Activated T-cell treated with anti-CD3 and anti-CD28 coated beads for 24 hours (primary cell): ENCODE data around the gene SSH2.
A peak's percentile ranks its signal among the peaks of the same experiment; 100 is the strongest.

Experiments
- DNase-seq: peaks from one replicate; pipeline ENCODE4 v3.0.0-alpha.2; 2020; ENCODE audit warnings: low read depth

Gene SSH2

GRCh38 chr17:29777663-29778062 is 152.4 kb downstream of the SSH2 start:
- no peak for DNase-seq

DNA sequence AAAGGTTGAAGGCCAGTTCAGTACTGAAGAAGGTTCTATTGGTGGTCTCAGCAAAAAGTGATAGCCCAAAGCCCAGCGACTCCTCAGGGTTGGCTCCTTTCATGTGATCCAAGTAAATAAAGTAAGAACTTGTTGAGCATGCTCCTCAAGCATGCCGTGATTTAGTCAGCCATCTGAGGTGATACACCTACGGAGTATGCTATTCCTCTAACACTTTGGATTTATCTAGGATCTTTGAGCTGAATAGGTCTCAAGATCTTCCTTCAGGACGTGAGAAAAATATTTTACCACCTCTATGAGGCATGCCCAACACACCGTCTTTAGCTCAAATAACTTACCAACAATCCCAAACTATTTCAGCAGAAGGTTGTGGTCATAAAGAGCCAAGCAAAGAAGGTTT is 154.0 kb downstream of the SSH2 start:
- no peak for DNase-seq

- DNase-seq = no peak
Observed at GRCh38 chr17:29772981-29773380, 157.0 kb downstream of the SSH2 start.

GRCh38 chr17:29771546-29771945 is 158.5 kb downstream of the SSH2 start:
- no peak for DNase-seq

DNA sequence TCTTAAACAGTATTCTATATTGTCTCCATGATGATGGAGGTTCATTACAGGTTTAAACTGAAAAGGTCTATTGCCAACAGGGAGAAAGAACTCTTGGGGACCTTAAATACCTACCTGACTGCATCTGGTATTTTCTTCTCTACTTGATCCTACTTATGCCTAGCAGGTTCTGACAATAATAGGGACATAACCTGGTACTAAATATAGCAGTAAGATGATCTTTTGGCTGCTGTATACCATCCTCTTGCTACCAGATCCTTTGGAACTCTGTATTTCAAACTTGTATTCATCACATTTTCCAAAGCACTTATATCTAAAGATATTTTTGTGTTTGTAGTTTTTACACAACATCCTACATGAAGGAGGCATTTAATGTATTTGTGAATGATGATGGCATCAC is 160.8 kb downstream of the SSH2 start:
- DNase-seq = no peak

DNA sequence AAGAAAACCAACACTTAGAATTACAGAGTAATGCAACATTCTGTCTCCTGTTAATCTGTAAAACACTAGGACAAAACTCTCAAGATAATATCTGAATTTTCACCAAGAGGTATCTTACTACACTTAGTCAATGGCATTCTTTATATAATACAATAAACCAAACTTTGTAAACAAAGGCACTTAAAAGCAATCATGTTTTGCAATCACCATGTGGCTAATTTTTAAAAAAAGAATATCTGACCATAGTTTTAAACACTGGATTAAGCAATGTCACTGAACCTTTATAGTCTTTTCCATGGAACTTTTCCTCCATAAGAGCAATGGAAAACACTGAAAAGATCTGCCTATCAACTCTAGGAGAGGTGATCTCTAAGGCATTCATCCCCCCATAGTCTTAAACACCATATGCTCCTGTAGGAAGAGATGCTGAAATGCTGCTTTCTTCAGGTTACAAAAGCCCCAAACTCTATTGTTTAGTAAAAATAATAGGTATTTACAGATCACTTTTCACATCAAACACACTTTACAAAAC is 163.2 kb downstream of the SSH2 start:
- no peak for DNase-seq

DNA sequence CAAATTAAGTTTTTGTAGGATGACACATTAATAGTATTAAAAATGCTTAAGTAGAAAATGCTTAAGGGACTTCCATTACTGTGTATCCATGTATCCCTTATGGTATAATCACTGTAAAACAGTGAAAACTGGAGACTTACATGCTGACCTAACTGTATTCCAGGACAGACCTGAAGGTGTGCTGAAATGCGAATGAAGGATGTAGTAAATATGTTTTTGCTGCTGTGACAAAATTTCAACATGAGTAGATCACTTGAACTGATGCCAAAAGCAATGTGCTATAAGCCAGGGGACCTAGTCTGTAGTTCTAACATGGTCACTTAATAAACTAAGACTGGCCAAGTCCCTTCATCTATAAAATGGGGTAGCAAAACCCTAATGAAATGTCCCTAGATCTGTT is 165.3 kb downstream of the SSH2 start:
- DNase-seq = no peak

- no peak for DNase-seq
Observed at GRCh38 chr17:29764217-29764616, 165.8 kb downstream of the SSH2 start.

DNA sequence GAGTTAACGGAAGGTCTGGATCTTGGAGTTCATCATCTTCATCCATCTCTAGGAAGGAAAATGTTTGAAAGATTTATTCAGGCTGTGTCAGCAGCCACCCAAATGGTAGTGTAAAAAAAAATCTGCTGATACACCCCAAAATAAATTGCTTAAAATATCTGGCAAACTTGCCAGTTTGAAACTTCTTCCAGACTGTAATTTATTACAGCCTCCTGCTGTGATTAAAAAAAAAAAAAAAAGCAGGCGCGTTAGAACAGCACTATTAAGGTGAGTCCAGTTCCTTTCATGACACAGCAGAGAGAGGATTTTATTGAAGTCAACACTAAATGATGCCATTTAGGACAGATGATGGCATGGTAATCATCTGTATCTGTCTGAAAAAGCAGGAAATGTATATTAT is 166.8 kb downstream of the SSH2 start:
- DNase-seq = no peak

DNA sequence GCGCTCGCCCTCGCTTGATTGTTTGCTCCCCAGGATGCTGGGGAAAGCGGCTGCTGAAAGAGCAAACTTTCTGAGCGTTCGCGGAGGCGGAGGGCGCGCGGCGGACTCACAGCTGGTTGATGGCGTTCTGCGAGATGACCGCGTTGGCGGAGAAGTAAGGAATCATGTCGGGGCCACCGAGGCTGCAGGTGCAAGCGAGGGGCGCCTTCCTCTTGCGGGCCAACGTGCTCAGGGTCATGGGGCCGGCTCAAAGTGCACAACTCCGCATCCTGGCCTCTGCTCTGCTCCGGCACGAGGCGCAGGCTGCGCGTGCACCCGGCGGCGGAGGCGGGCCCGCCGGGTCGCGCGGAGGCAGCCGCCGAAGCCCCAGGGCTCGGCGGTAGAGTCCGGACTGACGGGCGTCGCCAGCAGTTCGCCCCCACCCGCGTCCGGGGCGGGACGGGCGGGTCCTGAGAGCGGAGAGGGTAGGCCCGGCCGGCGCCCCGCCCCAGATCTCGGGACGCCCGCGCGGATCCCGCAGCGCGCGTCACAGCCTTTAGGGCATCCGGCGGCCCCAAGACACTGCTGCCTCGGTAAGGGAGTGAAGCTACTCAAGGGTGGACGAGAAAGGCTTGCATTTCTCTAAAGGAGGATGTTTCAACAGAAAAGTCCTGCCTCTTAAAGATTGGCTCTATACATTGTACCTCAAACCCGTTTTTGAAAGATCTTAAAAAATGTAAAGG is 168.8 kb downstream of the SSH2 start:
- DNase-seq = peak; percentile 89

DNA sequence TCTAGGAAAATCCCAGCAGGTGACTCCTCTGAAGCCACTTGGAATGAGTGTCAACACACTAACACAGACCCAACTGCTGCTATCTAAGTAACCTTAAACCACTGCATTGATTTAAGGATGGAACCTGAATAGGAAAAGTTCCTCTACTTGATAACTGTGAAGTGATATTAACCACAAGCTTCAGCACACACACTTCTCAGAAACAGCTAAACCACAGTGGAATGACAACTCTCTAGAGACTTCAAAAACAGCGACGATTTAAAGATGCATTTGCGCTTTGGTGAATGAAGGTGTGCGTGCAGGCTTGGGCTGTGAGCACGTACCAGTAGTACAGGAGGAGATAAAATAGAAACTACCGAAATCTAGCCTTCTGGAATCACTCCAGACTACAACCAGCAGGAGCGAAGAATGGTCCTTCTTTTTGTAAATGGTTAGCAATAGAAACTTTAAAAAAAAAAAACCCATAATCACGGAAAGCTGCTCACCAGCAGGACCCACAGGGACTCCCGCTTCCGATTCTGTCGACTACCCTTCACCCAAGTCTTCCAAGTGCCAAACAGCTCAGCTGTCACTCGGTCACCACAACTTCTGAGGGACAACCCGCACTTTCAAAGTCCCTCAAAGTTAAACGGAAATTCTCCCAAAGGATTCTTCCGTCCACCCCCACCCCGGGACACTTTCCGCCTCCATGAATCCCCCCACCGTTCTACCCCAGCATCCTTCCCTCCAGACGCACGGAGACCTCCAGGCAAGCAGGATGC is 169.6 kb downstream of the SSH2 start:
- DNase-seq = peak; percentile 46

GRCh38 chr17:29758255-29758654 is 171.8 kb downstream of the SSH2 start:
- no peak for DNase-seq

GRCh38 chr17:29757788-29758187 is 172.2 kb downstream of the SSH2 start:
- DNase-seq = no peak

DNA sequence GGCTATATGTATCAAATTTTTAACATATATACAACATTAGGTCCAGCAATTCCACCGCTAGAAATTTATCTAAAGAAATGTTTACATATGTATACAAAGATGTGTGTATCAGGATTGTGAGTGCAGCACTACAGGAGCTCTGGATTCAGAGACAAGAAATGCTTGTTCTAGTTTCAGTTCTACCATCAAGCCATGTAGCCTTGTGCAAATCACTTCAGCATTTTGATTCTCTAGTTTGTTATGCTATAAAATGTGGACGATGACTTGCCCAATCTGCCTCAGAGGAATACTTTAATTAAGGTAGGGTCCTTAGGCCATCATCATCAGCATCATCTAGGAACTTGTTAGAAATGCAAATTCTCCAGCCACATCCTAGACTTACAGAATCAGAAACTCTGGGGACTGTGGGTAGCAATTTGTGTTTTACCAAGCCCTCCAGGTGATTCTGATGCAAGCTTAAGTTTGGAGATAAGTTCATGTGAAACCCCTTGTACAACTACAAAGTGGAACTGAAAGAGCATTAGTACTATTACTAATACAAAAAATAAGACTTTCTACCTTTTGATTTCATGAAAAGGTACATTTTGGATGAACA is 176.1 kb downstream of the SSH2 start:
- no peak for DNase-seq

GRCh38 chr17:29749045-29749825 is 180.8 kb downstream of the SSH2 start:
- DNase-seq = no peak

DNA sequence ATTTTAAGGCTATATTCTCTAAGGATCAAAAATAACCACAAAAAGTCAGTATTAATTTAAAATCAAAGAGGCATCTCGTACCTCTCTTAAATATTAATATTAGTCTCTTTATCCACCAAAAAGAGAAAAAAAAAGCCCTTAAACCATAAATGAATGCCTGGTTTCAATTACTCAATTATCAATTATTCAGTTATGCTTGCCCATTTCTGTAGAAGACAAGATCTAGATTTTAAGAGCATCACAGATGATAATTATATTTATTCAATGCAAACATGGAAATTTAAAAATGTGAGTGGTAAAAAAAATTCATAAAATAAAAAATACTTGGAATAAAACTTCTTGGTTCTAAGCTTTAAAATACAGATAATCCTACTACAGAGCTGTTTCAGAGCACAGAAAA is 181.6 kb downstream of the SSH2 start:
- DNase-seq = no peak

- no peak for DNase-seq
Observed at GRCh38 chr17:29747660-29748059, 182.4 kb downstream of the SSH2 start.

GRCh38 chr17:29746669-29747068 is 183.4 kb downstream of the SSH2 start:
- no peak for DNase-seq

GRCh38 chr17:29744121-29744520 is 185.9 kb downstream of the SSH2 start:
- DNase-seq = no peak

DNA sequence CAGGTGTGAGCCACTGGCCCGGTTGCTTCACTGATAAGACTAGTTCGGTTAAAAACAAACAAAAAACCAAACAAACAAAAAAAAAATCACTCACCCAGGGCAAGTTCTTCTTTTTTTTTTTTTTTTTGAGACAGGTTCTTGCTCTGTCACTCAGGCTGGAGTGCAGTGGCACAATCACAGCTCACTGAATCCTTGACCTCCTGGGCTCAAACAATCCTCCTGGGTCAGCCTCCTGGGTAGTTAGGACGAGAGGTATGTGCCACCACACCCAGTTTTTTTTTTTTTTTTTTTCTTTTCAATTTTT is 187.9 kb downstream of the SSH2 start:
- DNase-seq = no peak

DNA sequence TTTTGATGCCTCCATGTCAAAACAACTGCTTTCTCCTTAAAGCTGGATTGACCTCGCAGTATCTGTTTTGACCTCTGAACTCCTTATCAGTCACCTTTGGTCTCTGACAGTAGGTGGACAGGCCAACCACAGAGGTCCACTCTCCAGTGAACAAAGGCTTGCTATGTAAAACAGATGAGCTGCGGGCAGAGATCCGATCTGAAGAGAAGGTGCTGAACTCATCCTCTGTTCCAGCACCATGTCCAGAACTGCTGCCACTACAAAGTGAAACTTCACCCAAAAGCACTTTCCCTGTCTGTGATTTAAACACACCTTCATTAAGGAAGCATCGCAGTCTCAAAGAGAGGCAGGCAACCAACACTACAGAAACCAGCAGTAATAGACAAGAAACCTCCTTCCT is 190.0 kb downstream of the SSH2 start:
- DNase-seq = no peak

GRCh38 chr17:29734640-29735039 is 195.4 kb downstream of the SSH2 start:
- DNase-seq = no peak

DNA sequence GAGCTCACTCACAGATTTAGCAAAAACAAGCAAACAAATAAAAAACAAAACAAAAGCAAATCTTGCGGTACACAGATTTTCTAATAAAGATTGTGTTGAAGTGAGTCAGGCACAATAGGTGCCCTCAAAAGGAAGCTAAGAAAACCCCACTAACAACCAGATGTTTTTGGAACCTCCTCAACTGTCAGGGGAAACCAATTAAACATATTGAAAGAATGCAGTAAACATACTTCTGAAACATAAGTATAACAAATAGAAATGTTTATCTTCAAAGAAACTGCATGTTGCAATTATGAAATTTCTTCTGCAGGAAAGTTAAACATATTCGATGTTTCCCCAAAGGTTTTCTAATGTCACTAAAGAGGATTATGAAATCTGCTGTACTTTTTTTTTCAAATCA is 196.9 kb downstream of the SSH2 start:
- DNase-seq = no peak
